Measurements from ENCODE around the gene GNB1L. TPM values are rescaled to one million over a fixed set of nuclear protein-coding genes. Genes with fewer than 3 reads are reported as not detected.

GNB1L gene
- total RNA-seq, 1 donor: 5.2 TPM

- DNase-seq (ENCODE audit: low read depth): no peak
- TF ChIP-seq CTCF (IDR thresholded peaks at IDR 0.05; ENCODE audit: insufficient read depth, low read length): no peak
- H3K4me3 ChIP-seq (ENCODE audit: low read depth, low read length): no peak overlapping the region
Measured at GRCh38 chr22:19851291-19852176, 3.1 kb downstream of the GNB1L start.

GRCh38 chr22:19850763-19851109 lies 3.9 kb downstream of the GNB1L start:
- no peak for TF ChIP-seq CTCF (IDR thresholded peaks at IDR 0.05; ENCODE audit: insufficient read depth, low read length)
- H3K4me3 ChIP-seq (ENCODE audit: low read depth, low read length): no peak overlapping the region
- no peak for DNase-seq (ENCODE audit: low read depth)

- no peak for DNase-seq (ENCODE audit: low read depth)
- TF ChIP-seq CTCF (IDR thresholded peaks at IDR 0.05; ENCODE audit: insufficient read depth, low read length): no peak
- H3K4me3 ChIP-seq (ENCODE audit: low read depth, low read length): no peak overlapping the region
Measured at GRCh38 chr22:19849835-19850762, 4.6 kb downstream of the GNB1L start.

- no peak for DNase-seq (ENCODE audit: low read depth)
- no peak for TF ChIP-seq CTCF (IDR thresholded peaks at IDR 0.05; ENCODE audit: insufficient read depth, low read length)
- H3K4me3 ChIP-seq (ENCODE audit: low read depth, low read length): no peak overlapping the region
Measured at GRCh38 chr22:19848298-19849224, 6.1 kb downstream of the GNB1L start.

GRCh38 chr22:19847345-19847632 lies 7.4 kb downstream of the GNB1L start:
- H3K4me3 ChIP-seq (ENCODE audit: low read depth, low read length): no peak overlapping the region
- TF ChIP-seq CTCF (IDR thresholded peaks at IDR 0.05; ENCODE audit: insufficient read depth, low read length): no peak
- no peak for DNase-seq (ENCODE audit: low read depth)

- no peak overlapping the region for H3K4me3 ChIP-seq (ENCODE audit: low read depth, low read length)
- DNase-seq (ENCODE audit: low read depth): no peak
- no peak for TF ChIP-seq CTCF (IDR thresholded peaks at IDR 0.05; ENCODE audit: insufficient read depth, low read length)
Measured at GRCh38 chr22:19846620-19847344, 7.9 kb downstream of the GNB1L start.
